HUES64 (cell line): Measurements from ENCODE around the gene EEF1E1.
A peak's percentile ranks its signal among the peaks of the same experiment; 100 is the strongest.

Experiments
- H3K27ac ChIP-seq: 2 replicates; pipeline ENCODE4 v1.7.0; 2013; ENCODE audit warnings: low read depth, low read length, inconsistent platforms
- H3K27me3 ChIP-seq: 2 replicates; pipeline ENCODE4 v1.6.1; 2013; ENCODE audit warnings: mild to moderate bottlenecking, low read length; ENCODE audit not compliant: insufficient read depth
- H3K36me3 ChIP-seq: 2 replicates; pipeline ENCODE4 v1.6.1; 2013; ENCODE audit warnings: mild to moderate bottlenecking, low read length; ENCODE audit not compliant: insufficient read depth
- H3K4me1 ChIP-seq: 2 replicates; pipeline ENCODE4 v1.6.1; 2013; ENCODE audit warnings: mild to moderate bottlenecking, low read length, moderate library complexity; ENCODE audit not compliant: insufficient read depth
- H3K4me3 ChIP-seq: 2 replicates; pipeline ENCODE4 v1.5.1; 2013; ENCODE audit warnings: mild to moderate bottlenecking, low read length, moderate library complexity
- H3K9ac ChIP-seq: 2 replicates; pipeline ENCODE4 v1.6.1; 2013; ENCODE audit warnings: mild to moderate bottlenecking, low read depth, low read length
- H3K9me3 ChIP-seq: 2 replicates; pipeline ENCODE4 v1.6.1; 2013; ENCODE audit warnings: low read depth, low read length; ENCODE audit not compliant: insufficient read depth
- WGBS: fragments of 150-250, 120-280 bp; methylation state at CpG from one replicate; pipeline ENCODE4 v1.1.7; 2013; ENCODE audit warnings: missing lambda C conversion rate; 5-methylcytosine and 5-hydroxymethylcytosine counted together

Gene EEF1E1

GRCh38 chr6:8113131-8113654 lies 10.8 kb upstream of the EEF1E1 start:
- Histone ChIP-seq H3K27ac (no peak overlapping the region), H3K4me1 (no peaks in the 10 kb centered on the region), H3K36me3 (no peaks in the 10 kb centered on the region), H3K9me3 (no peaks in the 10 kb centered on the region), H3K27me3 (no peaks in the 10 kb centered on the region), H3K4me3 (no peak overlapping the region), H3K9ac (no peak overlapping the region)
- 100% methylated on average over 2 of the region's 4 CpGs for WGBS

GRCh38 chr6:8110725-8111124 lies 8.4 kb upstream of the EEF1E1 start:
- WGBS = 91% methylated on average over 1 of the region's 1 CpG
- no peak overlapping the region for H3K9ac ChIP-seq

GRCh38 chr6:8110117-8110721 lies 7.9 kb upstream of the EEF1E1 start:
- H3K9ac ChIP-seq = no peak overlapping the region
- WGBS = 89% methylated on average over 3 of the region's 4 CpGs
- no peak overlapping the region for H3K27ac ChIP-seq
- no peaks in the 10 kb centered on the region for H3K36me3 ChIP-seq
- no peaks in the 10 kb centered on the region for H3K27me3 ChIP-seq
- H3K9me3 ChIP-seq = no peaks in the 10 kb centered on the region
- no peak overlapping the region for H3K4me3 ChIP-seq
- no peaks in the 10 kb centered on the region for H3K4me1 ChIP-seq

More at GRCh38 chr6:8110725-8111124, 8.4 kb upstream of the EEF1E1 start:
- Histone ChIP-seq H3K36me3 (no peaks in the 10 kb centered on the region), H3K4me3 (no peak overlapping the region), H3K27ac (no peak overlapping the region), H3K4me1 (no peaks in the 10 kb centered on the region), H3K27me3 (no peaks in the 10 kb centered on the region), H3K9me3 (no peaks in the 10 kb centered on the region)

GRCh38 chr6:8108759-8109539 lies 6.6 kb upstream of the EEF1E1 start:
- H3K27me3 ChIP-seq = no peaks in the 10 kb centered on the region
- H3K4me1 ChIP-seq = no peaks in the 10 kb centered on the region
- H3K36me3 ChIP-seq = no peaks in the 10 kb centered on the region
- H3K9me3 ChIP-seq = no peaks in the 10 kb centered on the region
- no peak overlapping the region for H3K9ac ChIP-seq
- H3K4me3 ChIP-seq = no peak overlapping the region
- 85% methylated on average over 13 of the region's 13 CpGs for WGBS
- H3K27ac ChIP-seq = no peak overlapping the region

- H3K9me3 ChIP-seq = no peaks in the 10 kb centered on the region
- H3K4me1 ChIP-seq = peaks cover 1% of the 10 kb centered on the region; the same call in 1 of the 2 replicates
- WGBS = 86% methylated on average over 4 of the region's 4 CpGs
- no peak overlapping the region for H3K4me3 ChIP-seq
- H3K36me3 ChIP-seq = no peaks in the 10 kb centered on the region
- H3K27ac ChIP-seq = no peak overlapping the region
- H3K27me3 ChIP-seq = no peaks in the 10 kb centered on the region
- no peak overlapping the region for H3K9ac ChIP-seq
Observed at GRCh38 chr6:8108031-8108660, 5.8 kb upstream of the EEF1E1 start.

GRCh38 chr6:8105791-8106190 lies 3.4 kb upstream of the EEF1E1 start:
- no peaks in the 10 kb centered on the region for H3K27me3 ChIP-seq
- H3K4me3 ChIP-seq = no peak overlapping the region
- no peak overlapping the region for H3K9ac ChIP-seq
- H3K36me3 ChIP-seq = no peaks in the 10 kb centered on the region
- no peak overlapping the region for H3K27ac ChIP-seq
- peaks cover 5% of the 10 kb centered on the region; the same call in 1 of the 2 replicates for H3K4me1 ChIP-seq
- no peaks in the 10 kb centered on the region for H3K9me3 ChIP-seq

- Histone ChIP-seq H3K4me3 (no peak overlapping the region), H3K27ac (no peak overlapping the region), H3K27me3 (no peaks in the 10 kb centered on the region), H3K9ac (no peak overlapping the region), H3K4me1 (peaks cover 5% of the 10 kb centered on the region; the same call in 1 of the 2 replicates), H3K36me3 (peaks cover 15% of the 10 kb centered on the region), H3K9me3 (no peaks in the 10 kb centered on the region)
Observed at GRCh38 chr6:8103726-8104125, 1.4 kb upstream of the EEF1E1 start.

GRCh38 chr6:8100159-8100854 lies 2.0 kb downstream of the EEF1E1 start:
- Histone ChIP-seq H3K4me3 (peak overlapping the region; percentile 23), H3K27ac (no peak overlapping the region), H3K9ac (peak overlapping the region; percentile 23; the same call in 1 of the 2 replicates), H3K27me3 (no peaks in the 10 kb centered on the region), H3K36me3 (peaks cover 47% of the 10 kb centered on the region), H3K4me1 (peaks cover 5% of the 10 kb centered on the region; the same call in 1 of the 2 replicates), H3K9me3 (no peaks in the 10 kb centered on the region)
- WGBS = 96% methylated on average over 8 of the region's 8 CpGs

GRCh38 chr6:8090650-8091049 lies 11.7 kb downstream of the EEF1E1 start:
- WGBS = 92% methylated on average over 3 of the region's 3 CpGs
- H3K4me3 ChIP-seq = no peak overlapping the region
- peaks cover 98% of the 10 kb centered on the region for H3K36me3 ChIP-seq

GRCh38 chr6:8088886-8089285 lies 13.5 kb downstream of the EEF1E1 start:
- Histone ChIP-seq H3K27ac (no peak overlapping the region), H3K4me3 (no peak overlapping the region), H3K9ac (no peak overlapping the region), H3K9me3 (peaks cover 13% of the 10 kb centered on the region; the same call in 1 of the 2 replicates), H3K4me1 (no peaks in the 10 kb centered on the region), H3K27me3 (no peaks in the 10 kb centered on the region), H3K36me3 (peaks cover 93% of the 10 kb centered on the region)
- WGBS = 96% methylated on average over 2 of the region's 2 CpGs

More at GRCh38 chr6:8090650-8091049, 11.7 kb downstream of the EEF1E1 start:
- Histone ChIP-seq H3K27me3 (no peaks in the 10 kb centered on the region), H3K27ac (no peak overlapping the region), H3K9ac (no peak overlapping the region), H3K9me3 (peaks cover 13% of the 10 kb centered on the region; the same call in 1 of the 2 replicates), H3K4me1 (no peaks in the 10 kb centered on the region)
